HG03558 (cell line): ENCODE measurements around the gene LTBP4.

Experiments used
- ATAC-seq: cut with Tn5 transposase; IDR thresholded peaks from one replicate; pipeline ENCODE4 v1.9.1; 2021; ENCODE audit warnings: moderate number of reproducible peaks; ENCODE audit not compliant: unreplicated experiment; ENCODE audit errors: extremely low read depth

LTBP4 gene

DNA sequence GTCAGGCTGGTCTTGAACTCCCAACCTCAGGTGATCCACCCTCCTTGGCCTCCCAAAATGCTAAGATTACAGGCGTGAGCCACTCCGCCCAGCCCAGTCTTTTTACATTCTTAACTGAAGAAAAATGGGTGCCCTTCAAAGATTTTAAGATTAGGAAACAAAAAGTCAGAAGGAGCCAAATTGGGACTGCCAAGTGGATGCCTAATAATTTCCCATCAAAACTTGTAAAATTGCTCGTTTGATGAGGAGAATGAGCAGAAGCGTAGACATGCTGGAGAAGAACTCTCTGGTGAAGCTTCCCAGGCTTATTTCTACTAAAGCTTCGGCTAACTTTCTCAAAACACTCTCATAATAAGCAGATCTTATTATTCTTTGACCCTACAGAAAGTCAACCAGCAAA, 57.9 kb downstream of the LTBP4 start:
- ATAC-seq = no peak

DNA sequence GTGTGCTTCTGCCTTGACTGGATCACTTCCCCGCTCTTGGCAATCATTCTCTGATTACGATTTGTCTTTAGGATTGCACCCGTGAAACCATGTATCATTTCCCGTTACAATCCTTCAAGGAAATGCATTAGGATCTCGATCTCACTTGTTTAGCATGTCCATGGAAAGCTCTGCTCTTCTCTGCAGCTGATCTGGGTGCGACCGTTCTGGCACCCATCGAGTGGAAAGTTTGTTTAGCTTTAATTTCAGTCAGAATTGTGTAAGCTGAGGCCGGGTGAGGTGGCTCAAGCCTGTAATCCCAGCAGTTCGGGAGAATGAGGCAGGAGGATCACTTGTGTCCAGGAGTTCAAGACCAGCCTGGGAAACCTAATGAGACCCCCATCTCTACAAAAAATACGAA, 58.4 kb downstream of the LTBP4 start:
- no peak for ATAC-seq

DNA sequence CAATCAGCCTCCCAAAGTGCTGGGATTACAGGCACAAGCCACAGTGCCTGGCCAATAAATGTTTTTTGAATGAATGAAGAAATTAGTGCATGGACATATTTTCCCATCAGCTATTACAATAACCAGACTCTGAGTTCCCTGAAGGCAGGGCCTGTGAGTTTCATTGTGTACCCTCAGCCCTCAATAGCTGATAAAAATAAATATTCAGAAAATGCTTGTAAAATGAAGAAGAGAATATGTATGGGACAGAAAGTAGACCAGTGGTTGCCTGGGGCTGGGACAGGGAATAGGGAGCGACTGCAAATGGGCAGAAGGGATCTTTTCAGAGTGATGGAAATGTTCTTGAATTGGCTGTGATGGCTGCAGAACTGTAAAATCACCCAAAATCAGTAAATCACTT, 60.4 kb downstream of the LTBP4 start:
- ATAC-seq = no peak

- ATAC-seq = no peak
Observed at GRCh38 chr19:40662925-40663694, 61.9 kb downstream of the LTBP4 start.

GRCh38 chr19:40663695-40664692, 62.8 kb downstream of the LTBP4 start:
- ATAC-seq = no peak

GRCh38 chr19:40666803-40667438, 65.8 kb downstream of the LTBP4 start:
- ATAC-seq = no peak

GRCh38 chr19:40667602-40668001, 66.4 kb downstream of the LTBP4 start:
- no peak for ATAC-seq

DNA sequence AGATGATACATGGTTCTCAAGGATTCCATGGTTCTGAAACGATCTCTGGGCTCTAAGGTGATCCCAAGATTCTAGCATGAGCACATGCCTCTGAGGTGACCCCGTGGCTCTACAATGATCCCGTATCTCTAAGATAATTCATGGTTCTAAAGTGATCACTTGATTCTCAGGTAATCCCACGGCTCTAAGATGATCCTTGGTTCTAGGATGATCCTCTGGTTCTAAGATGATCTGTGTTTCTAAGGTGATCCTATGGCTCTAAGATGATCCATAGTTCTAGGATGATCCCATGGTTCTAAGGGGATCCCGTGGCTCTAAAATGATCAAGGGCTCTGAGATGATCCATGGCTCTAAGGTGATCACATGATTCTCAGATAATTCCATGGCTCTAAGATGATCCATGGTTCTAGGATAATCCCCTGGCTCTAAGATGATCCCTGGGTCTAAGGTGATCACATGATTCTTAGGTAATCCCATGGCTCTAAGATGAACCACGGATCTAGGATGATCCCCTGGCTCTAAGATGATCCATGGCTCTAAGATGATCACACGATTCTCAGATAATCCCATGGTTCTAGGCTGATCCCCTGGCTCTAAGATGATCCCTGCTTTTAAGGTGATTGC, 67.9 kb downstream of the LTBP4 start:
- no peak for ATAC-seq

GRCh38 chr19:40671404-40671803, 70.2 kb downstream of the LTBP4 start:
- no peak for ATAC-seq

GRCh38 chr19:40672038-40672437, 70.9 kb downstream of the LTBP4 start:
- no peak for ATAC-seq

- no peak for ATAC-seq
Observed at GRCh38 chr19:40672573-40673299, 71.6 kb downstream of the LTBP4 start.

- no peak for ATAC-seq
Observed at GRCh38 chr19:40673397-40673796, 72.2 kb downstream of the LTBP4 start.

- ATAC-seq = no peak
Observed at GRCh38 chr19:40674291-40674690, 73.1 kb downstream of the LTBP4 start.

GRCh38 chr19:40677156-40677555, 76.0 kb downstream of the LTBP4 start:
- no peak for ATAC-seq
